Skin of body (tissue), 2 donors: ENCODE data around the gene CD300E. TPM values are rescaled to one million over a fixed set of nuclear protein-coding genes. Genes with fewer than 3 reads are reported as not detected.
"Not testable (repeated sequence)": the region's sequence is repeated elsewhere in the genome, so short reads cannot be mapped to it uniquely, and the experiment has no call there.

Source experiments
- DNase-seq: peaks from one replicate; lab custom pipeline; 2025; lab: John Stamatoyannopoulos, UW
- total RNA-seq: library from RNA; depleted of rRNA; stranded (reverse); fragments of >200 nt; gene quantifications from one replicate; pipeline ENCODE4 v1.2.3, GENCODE V29; 2014

CD300E gene, protein sequence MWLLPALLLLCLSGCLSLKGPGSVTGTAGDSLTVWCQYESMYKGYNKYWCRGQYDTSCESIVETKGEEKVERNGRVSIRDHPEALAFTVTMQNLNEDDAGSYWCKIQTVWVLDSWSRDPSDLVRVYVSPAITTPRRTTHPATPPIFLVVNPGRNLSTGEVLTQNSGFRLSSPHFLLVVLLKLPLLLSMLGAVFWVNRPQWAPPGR
- 1.2 TPM for total RNA-seq

DNA sequence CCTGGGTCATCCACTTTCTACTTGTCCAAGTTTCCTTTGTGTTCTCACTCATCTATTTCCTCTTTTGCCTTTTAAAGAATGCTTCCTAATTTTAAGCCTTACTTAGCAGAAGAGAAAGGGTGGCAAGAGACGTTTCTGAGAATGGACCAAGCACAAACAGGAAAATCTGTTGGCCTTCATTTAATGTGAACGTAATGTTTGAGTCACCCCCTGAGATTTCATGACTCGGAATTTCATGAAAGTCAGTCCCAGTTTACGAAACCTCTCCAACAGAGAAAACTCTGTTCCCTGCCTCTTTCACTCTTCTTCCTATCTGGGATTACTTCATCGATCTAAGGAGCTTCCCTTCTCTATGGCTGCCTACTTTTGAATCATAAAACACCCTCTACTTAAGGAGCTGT lies at the start of gene CD300E:
Gene CD300E (minus strand): TSS at position 46 of the 401 bp plus-strand sequence. CDS start 117 bp downstream, outside the sequence.
- no peak for DNase-seq

DNA sequence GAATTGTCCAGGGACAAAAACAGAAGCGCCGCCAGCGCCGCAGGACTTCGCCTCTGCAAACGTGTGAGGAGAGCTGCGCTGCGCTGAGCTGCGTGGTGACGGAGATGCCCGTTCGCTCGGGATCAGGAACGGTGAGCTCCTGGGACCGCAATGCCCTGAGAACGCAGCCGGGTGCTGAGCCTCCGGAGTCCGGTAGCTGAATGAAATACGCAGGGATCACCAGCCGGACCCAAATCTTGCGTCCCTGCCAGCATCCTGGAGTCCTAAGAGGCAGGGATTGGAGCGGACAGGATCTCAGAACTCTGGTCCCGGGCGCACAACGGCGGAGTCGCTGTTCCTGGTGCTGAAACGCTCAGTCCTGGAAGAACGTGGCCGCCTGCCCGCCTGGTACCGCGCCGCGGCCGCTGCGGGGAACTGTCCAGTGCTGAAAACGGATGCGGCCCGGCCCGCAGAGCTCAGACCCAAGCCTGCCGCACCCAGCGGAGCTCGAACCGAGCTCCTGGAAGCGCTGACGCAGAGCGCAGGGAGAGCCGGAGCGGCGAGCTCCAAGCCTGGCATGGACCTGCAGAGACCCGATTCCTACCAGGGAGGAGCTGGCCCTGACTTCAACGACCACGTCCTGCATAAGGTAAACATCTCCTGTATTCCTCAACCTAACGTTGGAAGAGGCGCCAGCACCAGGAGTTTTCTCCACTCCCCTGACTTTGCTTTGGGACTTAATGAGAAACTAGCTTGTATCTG lies 47.7 kb upstream of the CD300E start:
- DNase-seq: peak; percentile 55

DNA sequence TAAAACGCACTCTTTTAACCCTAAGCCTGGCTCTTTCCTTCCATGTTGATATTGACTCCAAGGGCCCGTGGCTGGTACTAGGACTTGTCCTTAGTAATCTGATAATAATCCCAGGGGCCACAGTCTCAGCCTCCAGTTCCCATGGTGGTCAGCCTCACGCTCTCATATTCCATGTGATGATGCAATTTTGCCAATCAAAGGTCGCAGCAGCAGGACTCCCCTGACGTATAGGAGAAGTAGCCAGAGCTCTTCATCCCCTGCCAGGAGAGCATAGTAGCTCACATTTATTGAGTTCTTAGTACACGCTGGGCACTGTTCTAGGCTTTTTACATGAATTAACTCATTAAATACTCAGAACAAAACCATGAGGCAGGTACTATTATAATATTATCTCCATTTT lies 46.8 kb upstream of the CD300E start:
- no peak for DNase-seq

DNA sequence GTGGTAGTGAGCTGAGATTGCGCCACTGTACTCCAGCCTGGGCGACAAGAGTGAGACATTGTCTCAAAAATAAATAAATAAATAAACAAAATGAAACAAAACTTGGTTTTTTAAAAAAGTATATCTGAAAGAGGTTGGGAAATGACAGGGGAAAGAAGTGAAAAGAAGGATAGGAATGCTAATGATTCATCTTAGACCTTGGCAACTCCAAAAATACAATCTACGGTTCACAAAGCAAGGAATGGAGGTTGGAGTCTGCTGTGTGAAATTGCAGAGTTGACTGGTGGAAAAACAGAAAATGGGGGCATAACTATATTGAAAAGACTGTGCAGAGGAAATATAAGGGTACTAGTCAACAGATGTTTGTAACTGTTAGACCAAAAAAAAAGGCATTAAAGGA lies 40.0 kb upstream of the CD300E start:
- DNase-seq: no peak

DNA sequence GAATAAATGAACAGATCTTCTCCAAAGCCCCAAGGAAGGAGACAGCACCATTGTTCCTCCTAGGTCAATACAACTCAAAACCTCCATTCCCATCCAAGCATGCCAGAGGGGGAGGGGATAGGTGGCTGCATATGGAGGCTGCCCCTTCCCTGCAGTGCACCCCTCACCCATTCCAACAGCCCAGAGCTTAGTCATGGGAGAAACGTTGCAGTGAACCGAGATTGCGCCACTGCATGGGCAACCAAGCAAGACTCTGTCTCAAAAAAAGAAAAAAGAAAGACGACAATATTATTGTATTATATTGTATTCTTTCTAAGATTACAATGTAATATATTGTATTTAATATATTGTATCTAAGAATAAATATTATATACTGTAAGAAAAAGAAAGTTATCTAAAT lies 36.4 kb upstream of the CD300E start:
- no peak for DNase-seq

DNA sequence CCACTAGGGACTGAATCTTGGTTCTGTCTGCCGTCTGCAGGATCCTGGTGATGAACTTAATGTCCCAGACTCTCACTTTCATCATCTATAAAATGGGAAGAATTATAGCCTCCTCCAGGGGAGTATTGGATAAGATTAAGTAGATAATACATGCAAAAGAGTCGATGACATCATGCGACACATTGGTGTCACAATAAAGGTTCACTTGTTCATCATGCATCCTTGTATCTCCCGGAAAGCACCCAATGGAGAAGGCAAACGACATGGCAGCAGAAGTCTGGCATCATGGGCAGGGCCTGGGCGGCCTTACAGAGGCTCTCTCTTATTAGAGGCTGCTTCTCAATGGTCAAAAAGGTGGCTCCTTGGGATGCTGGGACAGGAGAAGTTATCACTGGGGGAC lies 35.1 kb upstream of the CD300E start:
- DNase-seq: no peak

DNA sequence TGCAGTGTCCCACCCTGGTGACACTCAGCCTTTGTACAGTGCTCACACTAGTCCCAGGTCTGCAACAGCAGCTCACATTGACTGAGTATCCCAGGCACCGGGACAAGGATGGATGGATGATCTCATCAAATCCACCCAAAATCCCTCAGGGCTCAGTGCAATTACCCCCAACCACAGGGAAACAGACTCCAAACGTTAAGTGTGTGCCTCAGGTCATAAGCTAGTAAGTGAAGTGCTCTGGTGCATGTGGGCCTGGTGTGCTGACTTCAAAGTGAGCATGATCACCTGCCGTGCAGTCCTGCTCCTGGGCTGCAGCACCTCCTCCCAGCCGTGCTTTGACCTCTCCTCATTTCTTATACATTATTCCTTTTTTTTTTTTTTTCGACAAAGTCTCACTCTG lies 31.2 kb upstream of the CD300E start:
- DNase-seq: no peak

DNA sequence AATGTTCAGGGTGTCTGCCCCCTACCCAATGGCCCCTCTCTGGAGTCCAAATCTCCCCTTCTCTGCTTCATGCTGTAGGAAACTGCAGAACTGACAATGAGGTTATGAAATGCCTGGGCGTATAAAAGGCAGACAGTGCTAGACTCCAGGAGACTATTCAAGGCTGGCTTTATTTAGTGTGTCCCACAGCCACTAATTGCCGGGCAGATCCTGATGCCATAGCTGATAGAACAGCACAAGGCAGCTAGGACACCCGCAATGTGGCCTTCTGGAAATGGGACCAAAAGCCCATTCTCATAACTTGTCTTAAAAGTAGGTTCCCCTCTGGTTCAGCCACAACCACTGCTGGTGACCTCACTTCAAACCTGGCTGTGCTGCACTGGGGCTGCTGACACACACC lies 28.5 kb upstream of the CD300E start:
- no peak for DNase-seq

DNA sequence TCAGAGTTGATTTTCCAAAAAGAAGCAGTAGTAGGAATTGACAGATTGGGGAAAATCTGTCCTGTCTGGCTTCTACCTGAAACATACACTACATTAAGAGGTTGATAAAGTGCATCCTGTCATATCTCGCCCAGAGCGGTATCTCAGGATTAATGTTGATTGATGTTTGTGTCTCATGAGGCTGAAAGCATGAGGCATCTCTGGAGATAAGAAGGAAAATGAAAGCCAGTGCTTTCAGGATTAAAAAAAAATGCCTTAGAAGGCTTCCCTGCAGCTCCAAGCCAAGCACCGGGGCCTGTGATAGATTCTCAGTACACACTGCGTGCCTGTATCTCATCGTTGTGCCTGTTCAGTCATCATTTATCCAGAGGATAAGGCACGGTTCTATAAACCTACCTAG lies 26.4 kb upstream of the CD300E start:
- DNase-seq: no peak

DNA sequence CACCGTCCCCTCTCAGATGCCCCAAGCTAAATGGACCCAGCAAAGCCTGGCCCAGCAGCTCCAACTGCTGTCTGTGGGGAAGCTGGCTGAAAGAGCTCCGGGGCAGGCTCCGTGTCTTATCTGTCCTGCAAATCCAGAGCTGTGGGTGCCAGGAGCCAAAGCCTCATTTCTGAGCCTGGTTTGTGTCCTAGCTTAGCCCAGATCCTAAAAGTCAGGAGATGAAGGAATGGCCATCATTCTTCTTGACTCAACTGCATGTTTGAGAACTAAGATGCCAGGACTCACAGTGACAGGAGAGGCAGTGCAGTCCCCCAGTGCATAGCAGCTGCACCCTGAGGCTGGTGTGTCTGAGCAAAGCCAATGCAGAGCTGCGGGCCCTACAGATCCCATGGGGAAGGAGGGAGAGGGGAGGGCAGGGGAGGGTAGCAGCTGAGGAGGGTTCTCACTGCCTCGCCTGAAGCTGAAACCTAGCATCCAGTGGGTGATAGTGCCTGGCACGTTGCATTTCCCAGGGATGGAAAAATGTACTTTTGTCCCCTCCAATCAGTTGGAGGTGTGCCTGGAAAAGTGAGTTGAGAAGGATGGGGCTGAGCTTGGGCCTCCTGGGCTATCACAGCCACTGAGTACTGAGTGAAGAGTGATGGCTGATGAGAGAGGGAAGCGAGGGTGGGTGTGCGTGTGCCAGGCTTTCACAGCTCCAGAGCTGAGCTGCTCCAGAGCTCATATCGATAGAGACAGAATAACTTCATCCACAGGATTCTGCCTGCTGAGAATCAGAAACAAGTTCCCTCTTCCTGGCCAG lies 24.5 kb upstream of the CD300E start:
- no peak for DNase-seq

DNA sequence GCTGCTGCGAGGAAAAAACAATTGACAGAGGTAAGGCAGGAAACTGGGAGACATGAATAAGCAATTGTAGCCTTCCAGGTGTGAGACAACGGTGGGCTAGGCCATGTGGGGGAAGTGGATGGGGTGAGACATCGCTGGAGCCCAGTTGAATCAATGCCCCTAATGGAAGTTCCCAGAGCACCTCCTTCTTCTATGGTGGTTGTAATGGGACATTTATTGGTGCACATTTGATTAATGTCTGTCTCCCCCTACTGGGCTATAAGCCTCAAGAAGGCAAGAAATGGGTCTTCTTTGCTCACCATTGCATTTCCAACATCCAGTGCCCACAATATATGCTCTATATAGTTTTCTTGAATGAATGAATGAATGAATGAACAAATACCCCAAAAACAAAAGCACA lies 22.7 kb upstream of the CD300E start:
- DNase-seq: no peak

DNA sequence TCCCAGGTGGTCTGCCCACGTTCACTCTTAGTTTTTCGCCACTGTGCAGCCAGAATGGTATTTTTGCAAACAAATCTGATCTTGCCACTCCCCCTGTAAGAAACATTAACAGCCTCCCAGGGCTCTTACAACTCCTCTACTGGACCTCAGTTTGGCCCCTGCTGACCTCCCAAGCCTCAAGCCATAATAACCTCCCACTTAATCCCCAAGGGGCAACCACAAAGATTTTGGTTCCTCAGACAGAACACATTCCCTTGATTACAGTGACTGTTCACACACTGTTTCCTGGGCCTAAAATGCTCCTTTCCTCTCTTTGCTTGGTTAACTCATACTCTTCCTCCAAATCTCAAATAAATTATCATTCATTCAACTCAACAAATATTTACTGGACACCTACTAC lies 21.5 kb upstream of the CD300E start:
- DNase-seq: no peak

DNA sequence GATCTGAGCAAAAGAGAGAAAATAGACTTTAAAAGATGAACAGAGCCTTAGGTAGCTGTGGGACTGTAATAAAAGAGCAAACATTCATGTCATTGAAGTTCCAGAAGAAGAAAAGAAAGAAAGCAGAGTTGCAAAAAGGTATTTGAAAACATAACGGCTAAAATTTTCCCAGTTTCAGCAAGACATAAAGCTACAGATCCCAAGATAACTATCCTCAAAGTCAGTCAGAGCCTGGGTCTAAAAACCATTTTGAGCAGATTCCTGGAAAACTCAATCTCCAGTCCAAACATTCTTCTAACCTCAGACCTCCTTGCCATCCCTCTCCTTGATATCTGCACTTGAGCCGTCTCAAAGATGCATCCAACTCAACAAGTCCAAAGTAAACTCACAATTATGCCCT lies 20.9 kb upstream of the CD300E start:
- DNase-seq: no peak

DNA sequence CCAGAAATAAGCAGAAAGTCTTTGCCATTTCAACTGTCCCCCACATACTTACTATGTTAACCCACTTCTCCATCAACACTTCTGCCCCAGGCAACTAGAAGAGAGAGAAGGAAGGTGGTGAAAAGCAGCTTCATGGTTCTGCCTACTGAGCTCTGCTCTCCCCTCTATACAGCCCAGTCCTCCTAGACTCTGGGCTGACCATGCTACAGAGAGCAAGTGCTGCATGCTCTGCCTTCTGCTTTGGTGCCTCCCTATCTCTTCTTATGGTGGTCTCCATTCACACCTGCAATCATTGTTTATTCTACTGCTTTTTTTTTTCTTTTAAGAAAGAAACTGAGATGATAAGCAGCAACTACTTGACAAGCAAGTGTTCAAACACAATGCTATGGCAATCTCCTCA lies 20.3 kb upstream of the CD300E start:
- no peak for DNase-seq

DNA sequence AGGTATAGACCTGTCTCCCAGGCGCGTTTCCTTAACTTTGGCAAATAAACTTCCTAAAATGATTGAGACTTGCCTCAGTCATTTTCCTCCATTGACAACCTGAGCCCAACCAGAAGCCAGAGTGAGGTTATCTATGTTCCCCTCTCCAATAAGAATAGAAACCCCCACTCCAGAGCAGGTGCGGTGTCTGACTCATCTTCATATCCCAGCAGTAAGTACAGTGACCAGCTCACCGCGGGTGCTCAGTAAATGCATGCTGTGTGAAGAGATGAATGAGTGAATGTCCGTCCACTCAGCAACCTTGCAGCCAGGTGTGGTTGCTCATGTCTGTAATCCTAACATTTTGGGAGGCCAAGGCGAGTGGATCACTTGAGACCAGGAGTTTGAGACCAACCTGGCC lies 19.5 kb upstream of the CD300E start:
- no peak for DNase-seq

DNA sequence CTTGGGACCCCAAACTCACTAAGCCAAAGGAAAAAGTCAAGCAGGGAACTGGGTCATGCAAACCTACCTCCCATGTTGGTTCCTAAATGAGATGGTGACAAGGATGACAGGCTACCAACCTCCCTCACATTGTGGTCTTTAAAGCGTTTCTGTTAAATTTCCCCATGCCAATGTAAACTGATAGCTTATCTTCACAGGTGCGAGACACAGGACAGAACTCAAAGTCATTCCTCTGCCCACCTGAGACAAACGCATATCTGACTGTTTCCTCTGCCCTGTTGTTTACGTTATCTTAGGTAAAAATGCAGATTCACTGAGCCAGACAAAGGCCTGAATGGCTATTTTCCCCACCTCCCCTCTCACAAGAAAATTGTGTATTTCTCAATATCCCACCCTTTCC lies 19.0 kb upstream of the CD300E start:
- no peak for DNase-seq

DNA sequence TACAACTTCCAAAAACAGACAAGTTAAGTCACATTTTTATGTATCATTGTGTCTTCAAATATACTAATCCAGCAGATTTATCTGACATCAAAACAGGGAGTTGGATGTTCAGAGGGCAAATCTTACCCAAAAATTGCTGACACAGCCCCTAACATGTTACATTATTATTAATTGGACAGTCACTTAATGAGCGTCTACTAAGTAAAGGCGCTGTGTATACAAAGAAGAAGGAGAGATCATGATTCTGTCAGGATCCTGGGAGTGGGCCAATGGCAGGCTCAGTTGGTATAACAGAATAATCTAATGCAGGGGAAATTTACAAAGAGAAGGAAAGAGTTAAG lies 18.4 kb upstream of the CD300E start:
- DNase-seq: no peak

DNA sequence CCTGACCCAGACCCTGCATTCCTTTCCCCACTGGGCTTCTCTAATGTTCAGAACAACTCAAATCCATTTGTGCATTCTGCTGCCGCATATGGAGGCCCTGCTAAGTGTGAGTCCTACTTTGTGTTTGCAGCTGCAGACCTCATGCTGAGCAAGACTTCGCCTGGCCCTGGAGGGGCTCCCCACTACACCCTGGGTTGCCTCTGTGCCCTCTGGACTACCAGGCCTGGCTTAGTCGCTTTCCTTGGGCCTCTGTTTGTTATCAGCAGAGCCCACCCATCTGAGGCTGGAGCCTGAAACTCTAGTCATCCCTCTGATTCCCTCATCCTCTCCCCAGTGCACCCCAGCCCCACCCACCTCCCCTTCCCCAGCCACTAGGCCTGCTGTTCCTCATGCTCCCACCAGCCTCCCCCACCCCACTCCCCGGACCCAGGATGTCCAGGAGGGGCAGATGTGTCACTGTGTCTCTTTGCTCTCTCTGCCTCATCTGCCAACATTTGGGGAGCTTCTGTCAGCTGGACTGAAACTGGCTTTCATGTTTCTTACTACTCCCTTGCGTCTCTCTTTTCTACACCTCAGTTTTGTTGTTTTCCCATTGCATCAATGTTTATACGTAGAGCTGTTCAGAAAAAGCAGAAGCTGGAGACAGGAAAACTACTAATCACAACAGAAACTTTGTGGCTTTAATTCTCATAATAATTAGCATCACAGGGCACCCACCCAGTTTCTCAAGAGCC lies 17.9 kb upstream of the CD300E start:
- DNase-seq: no peak

DNA sequence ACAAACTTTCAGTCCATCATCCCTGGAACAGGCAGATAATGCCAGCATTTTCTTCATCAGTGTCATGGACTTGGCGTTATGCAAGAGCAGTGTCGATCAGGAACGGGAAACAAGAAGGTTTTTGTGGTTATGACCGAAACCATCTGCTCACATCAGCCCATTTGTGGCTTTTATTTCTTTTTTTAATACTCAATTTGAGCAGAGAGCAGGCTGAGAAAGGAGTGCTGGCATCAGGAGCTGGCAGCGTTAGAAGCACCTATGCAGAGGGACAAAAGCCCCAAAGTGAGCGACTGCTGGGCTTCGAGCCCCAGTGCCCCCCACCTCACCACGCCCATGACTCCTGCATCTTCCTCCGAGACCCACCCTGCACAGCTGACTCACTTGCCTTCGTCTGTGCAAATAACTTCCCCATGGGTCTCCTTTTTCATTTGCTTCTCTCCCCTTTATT lies 16.2 kb upstream of the CD300E start:
- no peak for DNase-seq

DNA sequence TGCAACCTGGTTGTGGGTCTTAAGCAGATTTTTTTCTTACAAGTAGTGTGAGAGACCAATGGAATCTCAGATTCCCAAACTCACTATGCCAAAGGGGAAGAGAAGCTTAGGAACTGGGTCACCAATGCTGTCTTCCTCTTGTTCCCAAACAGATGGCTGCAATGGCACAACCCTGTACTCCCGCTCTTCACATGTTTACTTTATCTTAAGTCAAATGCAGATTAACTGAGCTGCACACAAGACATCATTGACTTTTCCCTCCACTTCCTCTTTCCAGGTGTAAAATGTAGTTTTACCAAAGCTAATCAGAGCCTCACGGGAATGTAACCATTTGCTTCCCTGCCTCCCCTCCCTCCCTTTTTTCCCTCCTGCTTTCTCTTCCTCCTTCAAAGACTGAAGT lies 14.4 kb upstream of the CD300E start:
- no peak for DNase-seq

DNA sequence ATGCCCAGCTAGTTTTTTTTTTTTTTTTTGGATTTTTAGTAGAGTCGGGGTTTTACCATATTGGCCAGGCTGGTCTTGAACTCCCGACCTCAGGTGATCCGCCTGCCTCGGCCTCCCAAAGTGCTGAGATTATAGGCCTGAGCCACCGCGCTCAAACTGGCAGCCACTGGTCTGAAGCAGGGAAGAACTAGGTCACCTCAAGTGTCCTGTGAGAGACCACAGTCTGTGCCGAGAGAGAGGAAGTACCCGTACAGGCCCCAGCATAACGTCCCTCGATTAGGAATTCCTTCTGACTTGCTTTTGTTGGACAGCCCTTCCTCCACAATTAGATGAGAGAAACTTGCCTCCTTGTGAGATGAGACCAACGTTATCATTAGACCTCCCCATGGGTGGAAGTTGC lies 13.7 kb upstream of the CD300E start:
- DNase-seq: no peak

DNA sequence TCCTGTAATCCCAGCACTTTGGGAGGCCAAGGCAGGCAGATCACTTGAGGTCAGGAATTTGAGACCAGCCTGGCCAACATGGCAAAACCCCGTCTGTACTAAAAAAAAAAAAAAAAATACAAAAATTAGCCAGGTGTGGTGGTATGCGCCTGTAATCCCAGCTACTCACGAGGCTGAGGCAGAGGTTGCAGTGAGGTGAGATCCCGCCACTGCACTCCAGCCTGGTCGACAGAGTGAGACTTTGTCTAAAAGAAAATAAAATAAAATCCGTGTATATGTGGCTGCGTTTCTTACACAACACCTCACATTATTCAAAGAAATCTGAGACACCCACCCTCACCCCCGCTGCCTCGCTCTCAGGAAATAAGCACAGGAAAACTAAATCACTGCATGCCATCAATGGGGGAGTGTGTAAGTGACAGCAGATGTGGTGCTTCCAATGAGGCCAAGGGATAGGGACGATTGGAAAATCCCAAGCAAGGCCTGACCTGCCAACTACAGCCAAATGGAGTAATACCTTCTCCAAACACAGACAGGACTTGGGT lies 13.1 kb upstream of the CD300E start:
- not testable (repeated sequence) for DNase-seq
